Stimulated activated CD4-positive, alpha-beta T cell treated with anti-CD3 and anti-CD28 coated beads, Interleukin-4, amount 100 ng/mL, for 48 hours (primary cell): ENCODE measurements around the gene DAPK2.

Experiments
- DNase-seq, 2 donors: peaks; one replicate each; pipeline ENCODE4 v3.0.0-alpha.2; 2020; ENCODE audit warnings: low read depth in 2 of 2

Gene DAPK2

DNA sequence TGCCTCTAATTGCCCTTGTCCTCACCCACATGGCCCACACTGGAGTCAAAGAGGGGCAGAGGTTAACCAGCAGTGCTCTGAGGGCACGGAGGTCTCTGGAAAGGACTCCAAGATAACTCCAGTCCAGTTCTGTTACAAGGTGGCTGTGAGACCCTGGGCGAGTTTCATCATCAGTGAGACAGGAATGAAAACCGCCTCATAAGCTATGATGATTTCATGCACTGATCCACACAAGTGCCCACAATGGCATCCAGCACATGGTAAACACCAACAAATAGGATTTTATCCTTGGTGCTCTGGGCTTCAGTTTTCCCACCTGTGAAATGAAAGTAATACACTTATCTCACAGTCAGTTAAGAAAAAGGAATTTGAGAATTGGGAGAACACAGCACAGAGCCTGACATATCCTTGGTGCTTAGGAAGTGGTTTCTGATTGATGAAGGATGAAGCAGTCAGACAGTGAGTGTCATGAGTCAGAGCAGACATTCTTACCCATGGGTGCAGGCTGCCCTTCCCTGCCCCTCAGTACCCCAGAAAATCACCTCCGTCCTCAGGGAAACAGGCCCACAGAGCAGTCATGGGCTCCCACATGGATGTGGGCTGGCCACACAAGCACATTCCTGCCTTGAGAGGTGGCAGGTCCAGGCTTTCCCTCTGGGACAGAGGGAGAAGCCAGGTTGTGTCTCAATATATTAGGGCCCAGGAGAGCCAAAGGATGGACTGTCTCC, 48.4 kb downstream of the DAPK2 start:
- DNase-seq: no peak

DNA sequence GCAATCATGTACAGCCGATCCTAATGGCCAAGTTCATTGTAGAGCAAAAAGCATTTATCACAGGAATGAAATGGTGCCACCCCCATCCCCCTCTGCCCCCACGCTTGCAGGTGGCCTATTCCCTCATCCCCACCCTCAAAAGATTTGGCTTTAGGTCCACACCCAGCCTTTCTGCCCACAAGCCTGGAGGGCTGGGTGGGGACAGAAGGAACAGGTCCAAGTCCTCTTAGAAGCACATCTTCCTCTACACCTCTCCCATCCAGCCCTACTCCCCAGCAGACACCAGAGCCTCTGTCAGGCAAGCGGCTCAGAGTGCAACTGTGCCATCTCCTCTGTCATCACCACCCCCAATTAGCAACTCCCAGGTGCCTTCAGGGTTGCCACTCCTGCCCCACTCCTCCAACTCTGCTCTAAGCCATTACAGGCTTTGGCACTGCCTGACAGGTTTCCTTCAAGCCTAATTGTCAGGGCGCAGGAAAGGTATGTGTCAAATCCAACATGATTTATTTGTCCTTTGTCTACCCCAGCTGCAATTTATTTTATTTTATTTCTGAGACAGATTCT, 49.4 kb downstream of the DAPK2 start:
- no peak for DNase-seq

GRCh38 chr15:63995789-63996188, 50.5 kb downstream of the DAPK2 start:
- DNase-seq: no peak

DNA sequence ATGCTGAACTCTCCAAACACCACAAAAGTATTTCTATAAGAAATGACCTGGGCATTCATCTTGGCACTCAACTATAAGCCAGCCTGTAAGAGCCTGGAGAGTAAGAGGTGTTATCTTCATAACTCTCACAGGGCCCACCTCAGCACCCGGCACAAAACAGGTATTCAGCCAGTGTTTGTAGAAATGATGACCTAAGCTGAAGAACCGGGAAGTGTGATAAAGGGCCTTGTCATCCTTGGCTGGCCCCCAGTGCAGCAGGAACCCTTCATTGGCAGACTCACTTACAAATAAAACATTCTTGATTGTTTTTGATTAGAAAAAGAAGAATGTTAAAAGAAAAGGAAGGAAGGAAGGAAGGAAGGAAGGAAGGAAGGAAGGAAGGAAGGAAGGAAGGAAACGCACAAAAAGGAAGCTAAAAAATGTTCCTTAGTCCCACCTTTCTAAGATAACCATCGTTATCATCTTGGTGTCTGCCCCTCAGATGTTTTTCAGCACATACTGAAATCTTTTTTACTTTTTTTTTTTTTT, 52.1 kb downstream of the DAPK2 start:
- DNase-seq: no peak

GRCh38 chr15:63992300-63992699, 54.0 kb downstream of the DAPK2 start:
- no peak for DNase-seq

DNA sequence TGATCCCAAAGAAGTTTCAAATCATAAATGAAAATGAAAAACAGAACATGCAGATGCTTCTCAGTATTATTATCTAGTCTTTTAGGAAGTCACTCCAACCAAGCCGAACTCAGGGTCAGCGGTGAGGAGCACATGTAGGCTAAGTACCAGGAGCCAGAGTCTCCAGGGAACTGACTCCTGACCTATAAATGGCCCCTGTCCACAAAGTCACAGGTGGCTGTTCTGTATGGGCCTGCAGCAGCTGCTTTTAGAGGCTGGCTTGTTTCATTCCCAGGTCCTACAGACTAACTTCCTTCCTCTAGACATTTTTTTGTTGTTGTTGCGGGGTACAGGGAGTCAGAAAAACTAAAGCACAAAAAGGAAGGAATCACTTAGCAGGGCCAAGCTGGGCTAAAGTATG, 54.6 kb downstream of the DAPK2 start:
- DNase-seq: no peak

DNA sequence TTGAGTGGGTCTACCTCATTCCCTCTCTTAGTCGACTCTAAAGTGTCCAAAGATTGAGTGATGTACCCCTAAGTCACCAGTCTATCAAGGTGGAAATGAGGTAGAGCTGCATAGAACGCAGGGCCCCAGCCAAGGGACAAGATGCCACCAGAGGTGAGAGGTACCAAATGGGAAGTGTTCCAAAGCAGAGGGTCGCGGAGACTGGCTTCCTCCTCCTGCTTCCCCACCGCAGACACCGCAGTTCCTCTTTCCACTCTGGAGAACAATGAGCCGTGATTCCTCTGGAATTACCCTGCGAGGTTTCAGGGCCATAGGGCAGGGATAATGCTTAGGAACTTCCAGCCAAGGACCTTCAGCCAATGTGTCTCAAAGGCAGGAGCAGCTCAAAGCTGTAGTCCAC, 55.8 kb downstream of the DAPK2 start:
- DNase-seq: no peak

- DNase-seq: no peak
Measured at GRCh38 chr15:63987796-63988378, 58.4 kb downstream of the DAPK2 start.

GRCh38 chr15:63986751-63987341, 59.4 kb downstream of the DAPK2 start:
- no peak for DNase-seq

- DNase-seq: no peak
Measured at GRCh38 chr15:63986185-63986680, 60.1 kb downstream of the DAPK2 start.

DNA sequence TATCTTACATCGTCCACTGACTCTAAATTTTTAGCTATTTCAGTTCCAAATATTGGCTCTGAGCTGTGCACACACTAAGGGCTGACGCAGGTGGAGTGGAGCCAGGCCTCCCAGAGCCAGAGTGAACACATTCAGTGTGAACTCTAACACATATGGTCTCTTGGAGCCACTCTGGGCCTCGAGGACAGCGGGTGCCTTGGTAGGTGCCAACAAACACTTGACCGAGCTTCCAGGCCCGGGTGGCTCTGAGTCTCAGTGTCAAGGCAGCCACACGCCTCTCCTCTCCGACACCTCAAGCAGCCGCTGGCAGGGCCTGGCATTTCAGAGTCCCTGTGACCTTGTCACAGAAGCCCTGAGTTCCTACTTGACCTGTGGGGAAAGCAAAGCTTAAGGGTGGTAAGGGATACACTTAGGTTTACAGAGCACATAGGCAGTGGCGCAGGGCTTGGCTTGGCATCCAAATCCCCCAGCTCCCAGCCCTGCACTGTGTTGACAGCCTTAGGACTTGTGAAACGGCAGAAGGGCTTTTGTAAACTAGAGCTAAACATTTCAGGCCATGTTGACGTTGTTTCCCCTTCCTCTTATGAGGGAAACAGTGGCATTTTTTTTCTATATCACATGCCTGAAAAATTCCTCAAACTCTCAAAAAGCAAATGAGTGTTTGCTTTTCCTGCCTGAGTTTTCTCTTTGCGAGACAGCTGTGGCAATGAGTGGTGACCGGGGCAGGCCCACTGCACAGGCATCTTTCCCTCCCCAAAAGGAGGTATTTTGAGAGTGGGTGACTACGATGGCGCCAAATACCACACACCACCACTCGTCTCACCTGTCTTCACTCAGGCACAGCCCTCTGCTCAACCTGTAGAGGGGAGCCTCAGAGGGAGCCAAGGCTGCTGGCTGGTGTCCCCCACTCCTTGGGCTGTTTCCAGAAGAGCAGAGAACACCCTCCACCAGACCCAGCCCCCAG, 60.8 kb downstream of the DAPK2 start:
- no peak for DNase-seq

- no peak for DNase-seq
Measured at GRCh38 chr15:63984331-63984730, 62.0 kb downstream of the DAPK2 start.

- no peak for DNase-seq
Measured at GRCh38 chr15:63983061-63983711, 63.1 kb downstream of the DAPK2 start.

- no peak for DNase-seq
Measured at GRCh38 chr15:63982381-63982854, 63.9 kb downstream of the DAPK2 start.

DNA sequence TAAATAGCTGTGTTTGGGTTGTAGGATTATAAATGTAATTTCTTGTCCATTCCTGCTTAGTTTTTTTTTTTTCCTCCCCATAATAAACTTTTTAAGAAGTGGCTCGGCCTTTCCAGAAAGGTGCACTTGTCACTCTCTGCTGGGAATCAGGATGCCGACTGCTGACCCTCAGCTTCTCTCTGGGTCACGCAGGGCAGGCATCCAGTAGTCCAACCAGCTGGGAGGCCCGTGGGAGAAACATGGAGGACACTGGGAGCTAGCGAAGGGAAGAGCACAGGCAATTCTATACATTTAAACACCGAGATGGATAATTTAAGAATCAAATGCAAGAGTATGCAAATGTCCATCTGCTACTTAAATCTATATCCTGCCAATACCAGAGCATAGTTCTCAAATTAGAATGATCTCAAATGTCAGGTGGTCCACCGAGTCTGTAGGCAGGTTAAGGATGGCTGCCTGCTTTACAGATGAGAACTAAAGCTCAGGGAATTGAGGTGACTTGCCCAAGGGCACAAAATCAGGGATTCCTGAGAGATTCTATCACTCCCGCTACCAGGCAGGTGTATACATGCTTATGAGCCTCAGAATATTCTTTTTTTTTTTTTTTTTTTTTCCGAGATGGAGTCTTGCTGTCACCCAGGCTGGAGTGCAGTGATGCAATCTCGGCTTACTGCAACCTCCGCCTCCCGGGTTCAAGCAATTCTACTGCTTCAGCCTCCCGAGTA, 64.5 kb downstream of the DAPK2 start:
- no peak for DNase-seq

GRCh38 chr15:63979262-63979793, 67.0 kb downstream of the DAPK2 start:
- DNase-seq: no peak

GRCh38 chr15:63978511-63979261, 67.6 kb downstream of the DAPK2 start:
- no peak for DNase-seq

GRCh38 chr15:63977119-63977518, 69.2 kb downstream of the DAPK2 start:
- DNase-seq: no peak

DNA sequence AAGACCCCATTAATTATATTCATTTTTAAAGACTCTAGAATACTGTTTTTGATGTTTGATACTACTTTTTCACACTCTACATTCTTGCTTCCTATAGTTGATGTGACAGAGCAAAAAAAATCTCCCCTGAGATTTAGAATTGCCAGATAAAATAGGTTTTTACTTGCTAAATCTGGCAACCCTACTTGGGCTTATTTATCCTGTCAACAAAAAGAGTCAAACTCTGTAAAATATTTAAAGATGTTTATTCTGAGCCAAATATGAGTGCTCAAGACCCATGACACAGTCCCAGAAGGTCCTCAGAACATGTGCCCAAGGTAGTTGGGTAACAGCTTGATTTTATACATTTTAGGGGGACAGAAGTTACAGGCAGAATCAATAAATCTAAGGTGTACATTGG, 72.3 kb downstream of the DAPK2 start:
- no peak for DNase-seq
